ENCODE measurements around the gene CGNL1.

CGNL1 gene

GRCh38 chr15:57388464-57388863 is 12.2 kb downstream of the CGNL1 start:
- no peak for DNase-seq

GRCh38 chr15:57389991-57390390 is 13.7 kb downstream of the CGNL1 start:
- peak; percentile 77 for DNase-seq

DNA sequence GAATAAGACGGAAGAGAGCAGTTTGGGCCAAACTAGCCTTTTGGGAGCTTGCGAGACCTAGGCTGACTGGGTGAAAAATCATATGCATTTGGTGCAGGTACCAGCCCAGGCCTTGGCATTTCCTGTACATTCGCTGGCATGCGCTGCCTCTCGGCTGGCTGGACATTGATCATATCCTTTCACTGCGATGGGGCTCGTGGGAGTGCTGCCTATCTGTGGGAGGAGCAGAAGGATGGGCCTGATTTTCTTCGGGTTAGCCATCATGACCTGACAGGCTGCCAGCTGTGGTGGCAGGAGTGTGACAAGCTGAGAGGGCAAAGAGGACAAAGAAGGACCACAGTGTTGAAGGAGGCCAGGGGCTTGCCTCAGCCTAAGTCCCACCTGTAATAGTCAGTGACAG is 14.3 kb downstream of the CGNL1 start:
- peak; percentile 31 for DNase-seq

- DNase-seq = no peak
Measured at GRCh38 chr15:57391537-57391936, 15.2 kb downstream of the CGNL1 start.

DNA sequence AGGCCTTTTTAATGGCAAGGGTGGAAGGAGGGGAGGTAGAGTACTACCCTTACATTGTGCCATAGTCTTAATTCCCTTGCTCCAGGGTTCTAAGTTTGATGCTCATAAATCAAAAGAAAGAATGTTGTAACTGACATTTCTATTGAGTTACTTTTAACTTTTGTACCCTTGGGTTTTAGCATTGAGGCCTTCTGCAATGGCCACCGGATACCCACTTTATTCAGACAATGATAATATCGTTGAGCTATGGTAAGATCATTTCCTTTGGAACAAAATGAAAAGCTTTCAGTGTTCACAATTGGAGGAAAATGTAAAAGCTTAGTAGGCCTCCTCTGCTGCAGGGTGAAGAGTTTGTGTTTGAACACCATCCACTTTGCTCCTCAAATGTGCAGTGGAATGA is 16.8 kb downstream of the CGNL1 start:
- no peak for DNase-seq

DNA sequence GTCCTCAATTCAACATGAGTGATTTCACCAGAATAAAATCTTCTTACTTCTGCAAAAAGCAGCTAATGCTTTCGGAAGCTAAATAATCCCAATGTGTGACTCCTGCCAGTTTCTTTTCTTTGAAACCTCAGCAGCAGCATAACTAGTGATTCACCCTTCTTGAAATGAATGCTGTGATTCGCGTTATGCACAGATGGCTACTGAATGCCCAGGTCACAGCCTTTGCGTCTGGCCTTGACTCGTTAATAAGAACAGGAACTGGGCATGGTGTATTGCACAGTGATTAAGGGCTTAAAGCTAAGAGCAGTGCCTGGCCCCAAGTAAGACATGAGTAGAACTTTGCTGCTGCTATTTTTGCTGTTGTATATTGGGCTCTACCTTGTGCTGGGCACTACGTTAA is 19.0 kb downstream of the CGNL1 start:
- DNase-seq = peak; percentile 84

DNA sequence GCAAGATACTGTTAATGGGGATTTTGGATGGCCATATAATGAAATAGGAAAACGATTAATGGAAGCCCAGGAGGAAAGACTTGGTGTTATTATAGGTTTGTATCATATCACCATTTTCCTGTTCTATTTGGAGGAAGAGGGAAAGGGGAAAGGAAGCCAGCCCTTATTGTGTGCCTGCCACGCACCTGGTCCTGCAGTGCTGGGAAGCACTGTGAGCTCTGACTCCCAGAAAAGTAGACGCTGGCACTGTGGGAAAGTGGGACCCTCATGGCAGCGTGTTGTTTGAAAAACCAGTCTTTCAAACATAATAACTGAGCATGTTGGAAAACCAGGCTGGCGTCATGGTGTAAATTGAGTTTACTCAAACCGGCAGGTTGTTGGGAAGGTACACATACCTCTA is 22.0 kb downstream of the CGNL1 start:
- DNase-seq = no peak

DNA sequence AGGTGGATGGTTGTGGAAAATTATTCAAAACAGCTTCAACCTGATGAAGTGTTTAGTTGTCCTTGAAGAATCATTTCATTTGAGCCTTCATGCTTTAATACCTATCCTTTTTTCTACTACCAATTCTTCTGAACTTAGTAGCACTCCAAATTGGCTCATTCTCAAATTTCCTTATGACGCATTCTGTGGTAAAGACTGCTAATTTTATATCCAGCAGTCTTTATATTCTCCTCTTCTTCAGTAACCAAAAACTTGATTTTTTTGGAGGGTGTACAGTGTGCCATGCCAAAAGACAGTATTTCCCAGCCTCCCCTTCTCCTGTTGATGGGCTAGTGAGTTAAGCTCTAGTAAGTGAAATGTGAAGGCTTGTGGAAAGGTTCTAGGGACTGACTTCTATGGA is 25.2 kb downstream of the CGNL1 start:
- DNase-seq = no peak

DNA sequence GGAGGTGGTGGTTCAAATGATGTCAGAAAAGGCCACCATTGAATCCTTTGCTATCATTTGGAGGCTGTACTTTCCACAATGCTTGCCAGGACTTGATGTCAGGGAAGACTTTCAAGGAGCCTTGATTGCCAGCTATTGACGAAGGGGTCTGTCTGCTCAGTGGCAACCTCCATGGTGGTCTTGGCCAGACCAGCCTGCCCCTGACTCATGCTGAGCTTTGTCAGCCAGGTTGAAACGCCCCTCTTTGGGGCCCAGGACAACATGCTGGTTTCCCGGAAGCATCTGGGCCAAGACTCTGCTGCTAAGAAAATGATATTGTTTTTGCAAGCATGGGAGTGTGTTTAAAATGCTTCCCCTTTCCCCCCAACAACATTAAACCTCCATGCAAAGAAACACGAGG is 26.7 kb downstream of the CGNL1 start:
- no peak for DNase-seq

DNA sequence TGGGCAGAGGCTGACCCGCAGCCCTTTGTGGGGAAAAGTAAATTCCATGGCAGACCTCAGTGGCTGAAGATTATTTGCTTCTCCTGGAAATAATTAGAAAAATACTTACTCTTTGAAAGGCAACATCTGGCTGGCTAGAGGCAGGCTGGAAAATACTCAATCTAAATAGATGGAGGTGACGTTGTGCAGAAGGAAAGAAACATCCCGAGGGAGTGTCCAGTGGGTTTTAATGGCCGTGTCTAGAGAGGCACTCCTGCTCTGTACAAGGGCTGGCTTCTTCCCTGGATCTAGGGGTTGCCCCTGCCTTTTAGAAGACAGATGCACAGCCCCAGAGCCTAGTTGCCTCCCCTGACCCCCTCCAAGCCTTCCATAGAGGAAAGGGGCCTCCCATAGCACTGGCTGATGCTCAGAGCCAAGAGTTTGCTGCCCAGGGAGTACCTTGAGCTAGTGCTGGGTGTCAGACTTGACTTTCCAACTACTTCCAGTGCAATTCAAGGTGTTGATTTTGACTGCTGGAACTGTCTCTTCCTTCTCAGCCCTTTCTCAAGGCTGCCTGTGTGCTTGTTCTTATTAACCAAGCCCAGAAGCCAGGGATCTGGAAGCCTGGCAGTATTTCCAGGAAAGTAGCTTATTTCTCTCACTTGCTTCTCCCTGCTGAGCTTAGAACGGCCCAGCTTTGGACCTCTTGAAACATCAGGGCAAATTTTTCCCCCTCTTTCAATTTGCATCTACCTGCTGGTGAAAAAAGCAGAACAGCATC is 27.4 kb downstream of the CGNL1 start:
- DNase-seq = no peak

- no peak for DNase-seq
Measured at GRCh38 chr15:57405133-57405532, 28.8 kb downstream of the CGNL1 start.

GRCh38 chr15:57406062-57406772 is 29.9 kb downstream of the CGNL1 start:
- DNase-seq = no peak

- no peak for DNase-seq
Measured at GRCh38 chr15:57410373-57410772, 34.1 kb downstream of the CGNL1 start.

- no peak for DNase-seq
Measured at GRCh38 chr15:57411945-57412768, 35.9 kb downstream of the CGNL1 start.

GRCh38 chr15:57415602-57416001 is 39.3 kb downstream of the CGNL1 start:
- DNase-seq = no peak

GRCh38 chr15:57418635-57419034 is 42.3 kb downstream of the CGNL1 start:
- no peak for DNase-seq

DNA sequence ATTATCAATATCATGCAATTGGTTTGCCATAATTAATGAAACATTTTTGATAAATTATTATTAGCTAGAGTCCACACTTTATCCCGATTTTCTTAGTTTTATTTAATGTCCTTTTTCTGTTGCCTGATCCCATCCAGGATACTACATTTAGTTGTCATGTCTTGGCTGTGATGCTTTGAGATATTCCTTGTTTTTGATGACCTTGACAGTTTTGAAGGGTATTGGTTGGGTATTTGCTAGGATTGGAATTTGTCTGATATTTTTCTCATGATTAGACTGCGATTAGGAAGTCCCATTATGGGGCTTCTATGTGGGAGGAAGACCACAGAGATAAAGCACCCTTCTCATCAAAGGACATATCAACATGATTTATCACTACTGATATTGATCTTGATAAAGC is 43.0 kb downstream of the CGNL1 start:
- DNase-seq = no peak

DNA sequence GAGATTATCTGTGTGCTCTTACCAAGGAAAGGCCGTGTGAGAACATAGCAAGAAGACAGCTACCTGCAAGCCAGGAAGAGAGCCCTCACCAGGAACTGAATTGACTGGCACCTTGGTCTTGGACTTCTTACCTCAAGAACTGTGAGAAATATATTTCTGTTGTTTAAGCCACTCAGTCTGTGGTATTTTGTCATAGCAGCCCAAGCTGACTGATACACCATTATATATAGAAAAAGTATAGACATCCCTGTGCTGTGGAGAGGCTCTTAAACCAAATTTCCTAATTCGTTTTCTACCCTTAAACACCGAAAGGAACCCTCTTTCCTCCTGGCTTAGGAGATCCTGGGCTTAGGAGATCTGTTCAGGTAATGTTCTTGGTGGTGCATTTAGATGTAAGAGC is 44.8 kb downstream of the CGNL1 start:
- DNase-seq = no peak

DNA sequence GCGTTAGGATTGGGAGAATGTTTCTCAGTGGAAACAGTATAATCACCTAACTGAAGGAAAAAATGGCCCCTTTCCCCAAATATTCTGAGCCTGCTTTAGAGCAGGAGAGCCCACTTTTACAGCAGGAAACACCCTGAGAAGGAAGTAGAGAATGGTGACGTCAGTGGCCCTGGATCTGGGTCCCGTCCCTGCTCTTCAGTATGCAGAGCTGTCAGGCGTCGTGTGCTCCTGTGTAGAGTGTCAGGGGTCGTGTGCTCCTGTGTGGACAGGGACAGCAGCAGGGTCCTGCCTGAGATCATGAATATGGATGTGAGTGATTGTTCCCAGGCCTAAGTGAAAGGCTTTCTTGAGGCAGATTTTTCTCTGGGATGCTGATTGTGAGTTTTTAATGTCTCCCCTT is 45.2 kb downstream of the CGNL1 start:
- no peak for DNase-seq

DNA sequence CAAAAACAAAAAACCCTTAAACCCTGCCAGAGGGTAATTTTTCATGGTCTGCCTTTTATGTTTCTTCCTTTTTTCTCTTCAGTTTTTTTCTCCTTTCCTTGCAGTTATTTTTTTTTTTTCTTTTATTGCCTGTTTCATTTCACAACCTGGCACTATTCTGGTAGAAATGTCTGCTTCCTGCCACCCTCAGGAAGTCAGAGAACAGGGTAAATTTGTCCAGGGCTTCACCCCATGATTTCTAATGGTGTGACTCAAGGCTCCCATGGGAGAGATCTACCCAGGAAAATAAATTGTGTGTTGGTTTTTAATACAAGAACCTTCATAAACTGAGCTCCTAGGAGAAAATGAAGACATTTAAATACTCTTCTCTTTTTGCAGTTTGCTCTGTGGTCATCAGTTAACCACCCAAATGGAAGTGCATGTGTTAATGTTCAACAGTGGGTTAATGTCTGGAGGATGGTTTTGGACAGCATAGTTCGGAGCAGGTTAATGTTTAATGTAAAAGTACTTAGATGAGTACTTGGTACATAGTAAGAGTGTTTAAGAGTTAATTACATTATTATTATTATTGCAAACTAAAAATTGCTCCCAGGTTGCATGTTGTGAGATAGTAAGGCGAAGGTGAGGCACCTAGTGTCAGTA is 45.9 kb downstream of the CGNL1 start:
- no peak for DNase-seq

DNA sequence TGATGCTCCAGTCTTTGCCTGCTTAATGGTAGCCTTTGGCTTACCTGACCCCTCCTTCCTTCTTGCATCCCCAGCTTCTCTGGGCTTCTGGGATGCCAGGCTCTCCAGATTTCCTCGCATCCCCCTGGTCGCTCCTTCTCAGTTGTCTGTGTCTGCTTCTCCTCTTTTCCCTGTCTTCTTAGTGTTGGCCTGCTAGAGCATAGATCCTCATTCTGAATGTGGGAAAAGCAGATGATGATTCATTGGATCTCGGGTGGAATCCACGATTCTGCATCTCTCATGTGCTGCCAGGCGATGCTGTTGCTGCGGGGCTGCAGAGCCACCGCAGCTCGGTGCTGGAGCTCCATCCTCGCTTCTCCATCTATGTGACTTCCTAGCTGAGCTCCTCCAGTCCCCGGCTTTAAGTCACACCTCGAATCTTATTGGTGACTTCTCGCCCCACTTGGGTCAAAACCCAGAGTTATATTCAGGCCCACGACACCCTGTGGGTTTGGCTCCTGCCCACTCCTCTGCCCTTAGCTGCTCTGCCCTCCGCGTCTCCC is 47.4 kb downstream of the CGNL1 start:
- no peak for DNase-seq

GRCh38 chr15:57424628-57425405 is 48.5 kb downstream of the CGNL1 start:
- peak; percentile 71 for DNase-seq
